Central memory CD4-positive, alpha-beta T cell (primary cell): Measurements from ENCODE around the gene SLC34A3.

Experiments
- DNase-seq: peaks from one replicate; pipeline ENCODE4 v3.0.0; 2022
- total RNA-seq, 3 experiments: gene quantifications; one replicate each; lab custom pipeline; 2026; lab: John Stamatoyannopoulos, UW

The SLC34A3 gene
- total RNA-seq = 0 to 0.11 (median 0.04) reads per million in 3 experiments

- no peak for DNase-seq
Observed at GRCh38 chr9:137230705-137231371, at the start of gene SLC34A3. SLC34A3 (plus strand) TSS chr9:137230901; CDS start chr9:137231703, 802 bp downstream.

DNA sequence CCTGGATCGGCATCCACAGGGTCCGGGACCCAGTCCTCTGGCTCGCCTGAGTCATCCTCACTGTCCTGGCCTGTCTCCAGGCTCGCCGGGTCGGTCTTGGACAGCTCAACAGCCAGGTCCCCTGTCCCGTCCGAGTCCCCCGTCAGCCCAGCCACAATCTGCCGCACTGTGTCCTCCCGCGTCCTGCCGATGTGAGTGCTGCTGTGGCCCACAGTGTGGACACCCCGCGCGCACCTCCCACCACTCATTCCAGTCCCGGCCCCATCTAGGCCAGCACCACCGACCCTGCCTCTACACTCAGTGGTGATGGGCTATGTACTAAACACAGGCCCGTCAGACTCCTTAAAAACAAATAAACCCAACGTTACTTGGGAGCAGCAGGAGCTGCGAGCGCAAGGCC, 49.0 kb upstream of the SLC34A3 start:
- DNase-seq = no peak

DNA sequence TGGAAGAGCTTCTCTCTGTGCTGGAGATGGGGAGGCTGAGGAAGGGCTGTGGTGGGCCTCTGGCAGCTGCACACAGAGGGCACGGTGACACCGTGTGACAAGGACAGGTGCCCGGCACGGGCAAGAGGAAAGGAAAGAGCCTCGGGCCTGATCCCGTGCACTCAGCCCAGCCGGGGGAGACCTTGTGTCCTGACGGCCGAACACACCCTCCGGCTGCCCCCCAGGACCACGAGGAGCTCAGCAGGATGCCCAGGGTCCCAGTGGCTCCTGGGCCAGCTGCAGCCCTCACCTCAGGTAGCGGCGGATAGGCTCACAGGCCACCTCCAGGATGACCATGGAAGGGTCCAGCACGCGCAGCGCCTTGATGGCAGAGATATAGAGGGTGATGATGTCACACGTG, 47.9 kb upstream of the SLC34A3 start:
- no peak for DNase-seq

DNA sequence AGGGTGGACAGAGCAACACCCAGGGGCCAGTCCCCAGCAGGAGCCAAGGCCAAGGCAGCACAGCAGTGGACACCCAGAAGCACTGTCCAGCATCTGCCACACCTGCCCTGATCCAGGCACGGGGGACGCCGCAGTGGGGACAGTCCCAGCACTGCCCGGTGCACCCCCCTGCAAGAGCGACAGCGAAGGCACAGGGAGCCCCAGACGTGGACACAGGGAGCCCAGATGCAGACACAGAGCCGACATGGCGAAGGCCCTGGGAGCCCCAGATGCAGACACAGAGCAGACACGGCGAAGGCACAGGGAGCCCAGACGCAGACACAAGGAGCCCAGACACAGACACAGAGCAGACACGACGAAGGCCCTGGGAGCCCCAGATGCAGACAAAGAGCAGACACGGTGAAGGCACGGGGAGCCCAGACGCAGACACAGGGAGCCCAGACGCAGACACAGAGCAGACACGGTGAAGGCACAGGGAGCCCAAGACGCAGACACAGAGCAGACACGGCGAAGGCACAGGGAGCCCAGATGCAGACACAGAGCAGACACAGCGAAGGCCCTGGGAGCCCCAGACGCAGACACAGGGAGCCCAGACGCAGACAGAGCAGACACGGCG, 46.6 kb upstream of the SLC34A3 start:
- no peak for DNase-seq

DNA sequence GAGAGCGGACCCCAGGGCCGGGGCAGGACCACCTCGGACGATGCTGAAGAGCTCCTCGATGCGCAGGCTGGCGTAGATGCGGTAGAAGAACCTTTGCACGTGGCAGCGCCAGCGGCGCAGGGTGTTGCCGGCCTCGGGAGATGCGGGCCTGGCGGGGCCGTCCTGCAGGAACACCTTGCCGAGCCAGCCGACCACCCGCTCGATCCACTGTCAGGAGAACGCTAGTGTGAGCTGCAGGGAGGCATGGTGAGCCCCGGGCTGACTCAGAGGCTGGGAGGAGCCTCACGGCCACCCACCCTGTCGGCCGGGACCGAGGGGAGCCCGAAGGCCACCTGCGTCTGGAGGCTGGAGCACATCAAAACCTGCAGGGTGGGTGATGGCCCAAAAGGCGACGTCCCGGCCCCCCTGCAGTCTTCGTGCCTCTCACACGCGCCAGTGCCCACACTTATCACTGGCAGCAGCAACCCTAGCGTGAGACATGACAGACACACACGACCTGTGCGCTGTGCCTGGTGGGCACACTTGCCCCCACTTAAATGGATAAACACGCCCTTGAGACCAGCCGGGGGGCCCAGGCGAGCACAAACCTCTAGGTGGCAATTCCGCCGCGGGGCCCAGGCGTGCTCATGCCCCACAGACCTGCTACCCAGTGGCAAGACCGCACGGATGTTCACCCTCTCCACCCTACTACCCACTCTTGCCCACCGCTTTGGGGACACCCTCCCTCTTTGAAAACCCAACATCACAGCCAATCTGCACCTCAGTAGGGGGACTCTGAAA, 45.6 kb upstream of the SLC34A3 start:
- no peak for DNase-seq

DNA sequence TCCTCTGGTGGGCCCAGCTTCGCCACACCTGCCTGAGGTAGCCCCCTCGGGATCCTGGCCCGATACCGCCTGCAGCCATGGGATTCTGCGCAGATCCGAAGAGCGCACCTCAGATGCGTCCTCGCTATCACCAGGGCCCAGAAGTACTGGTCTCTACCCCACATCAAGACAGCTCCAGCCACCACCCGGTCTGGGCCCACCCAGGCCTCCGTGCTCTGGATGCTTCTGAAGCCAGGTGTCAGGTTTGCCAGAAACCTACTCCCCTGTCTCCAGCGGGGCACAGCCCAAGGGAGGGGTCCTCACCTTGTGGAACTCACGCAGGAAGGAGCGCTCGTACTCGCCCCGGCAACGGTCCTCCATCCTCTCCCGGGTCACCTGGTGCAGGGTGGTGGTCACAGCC, 44.8 kb upstream of the SLC34A3 start:
- DNase-seq = no peak

DNA sequence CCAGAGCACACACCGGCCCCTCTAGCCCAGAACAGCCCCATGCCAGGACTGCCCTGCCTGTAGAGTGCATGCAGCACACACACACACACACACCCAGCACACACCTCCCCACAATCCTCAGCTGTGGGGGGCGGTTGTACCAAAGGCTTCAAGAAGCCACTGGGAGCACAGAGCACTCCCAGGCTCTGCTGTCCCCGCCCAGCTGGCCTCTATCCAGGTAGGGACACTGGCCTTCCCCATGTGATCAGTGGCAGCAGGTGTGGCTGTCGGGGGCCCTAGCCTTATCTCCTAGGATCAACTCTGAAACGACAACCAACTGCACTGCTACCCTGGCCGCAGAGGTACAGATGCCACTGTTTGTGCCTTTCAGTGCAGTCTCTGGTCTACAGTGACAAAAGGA, 44.3 kb upstream of the SLC34A3 start:
- no peak for DNase-seq

GRCh38 chr9:137187386-137187785, 43.3 kb upstream of the SLC34A3 start:
- DNase-seq = no peak

GRCh38 chr9:137188086-137188489, 42.6 kb upstream of the SLC34A3 start:
- no peak for DNase-seq

DNA sequence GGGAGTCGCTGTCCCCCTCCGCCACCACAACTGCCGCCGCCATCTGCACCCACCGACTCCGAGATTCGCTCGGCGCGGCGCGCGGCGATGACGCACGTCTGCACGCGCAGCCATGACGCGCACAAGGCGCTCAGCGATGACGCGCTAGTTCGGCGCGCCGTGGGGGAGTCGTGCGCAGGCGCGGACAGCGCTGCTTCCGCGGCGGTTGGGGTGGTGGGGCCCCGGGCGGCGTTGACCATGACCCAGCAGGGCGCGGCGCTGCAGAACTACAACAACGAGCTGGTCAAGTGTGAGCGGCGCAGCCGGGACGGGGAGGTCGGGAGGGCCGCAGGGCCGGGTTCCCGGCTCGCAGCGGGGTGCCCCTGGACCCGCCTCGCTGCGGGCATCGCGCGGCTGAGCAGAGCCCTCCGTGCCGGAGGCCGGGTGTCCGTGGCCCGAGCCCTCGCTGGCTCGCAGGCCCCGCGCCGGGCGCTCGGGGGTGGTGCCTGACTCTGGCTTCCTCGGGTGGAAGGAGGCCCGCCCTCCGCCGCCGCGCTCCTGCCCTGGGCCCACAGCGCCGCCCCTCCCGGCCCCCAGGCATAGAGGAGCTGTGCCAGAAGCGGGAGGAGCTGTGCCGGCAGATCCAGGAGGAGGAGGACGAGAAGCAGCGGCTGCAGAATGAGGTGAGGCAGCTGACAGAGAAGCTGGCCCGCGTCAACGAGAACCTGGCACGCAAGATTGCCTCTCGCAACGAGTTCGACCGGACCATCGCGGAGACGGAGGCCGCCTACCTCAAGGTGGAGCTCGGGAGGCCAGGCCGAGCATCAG, 42.0 kb upstream of the SLC34A3 start, which contains the start of the genes ANAPC2 and SSNA1:
Gene ANAPC2, minus strand, starts transcription at position 71 of the 807 bp plus-strand sequence. Its CDS starts 28 bp downstream, at position 43.
Gene SSNA1, plus strand, starts transcription at position 187 of the 807 bp plus-strand sequence. Its CDS starts 51 bp downstream, at position 238.
- DNase-seq = peak; percentile 90

GRCh38 chr9:137189297-137190295, 41.1 kb upstream of the SLC34A3 start:
- no peak for DNase-seq

DNA sequence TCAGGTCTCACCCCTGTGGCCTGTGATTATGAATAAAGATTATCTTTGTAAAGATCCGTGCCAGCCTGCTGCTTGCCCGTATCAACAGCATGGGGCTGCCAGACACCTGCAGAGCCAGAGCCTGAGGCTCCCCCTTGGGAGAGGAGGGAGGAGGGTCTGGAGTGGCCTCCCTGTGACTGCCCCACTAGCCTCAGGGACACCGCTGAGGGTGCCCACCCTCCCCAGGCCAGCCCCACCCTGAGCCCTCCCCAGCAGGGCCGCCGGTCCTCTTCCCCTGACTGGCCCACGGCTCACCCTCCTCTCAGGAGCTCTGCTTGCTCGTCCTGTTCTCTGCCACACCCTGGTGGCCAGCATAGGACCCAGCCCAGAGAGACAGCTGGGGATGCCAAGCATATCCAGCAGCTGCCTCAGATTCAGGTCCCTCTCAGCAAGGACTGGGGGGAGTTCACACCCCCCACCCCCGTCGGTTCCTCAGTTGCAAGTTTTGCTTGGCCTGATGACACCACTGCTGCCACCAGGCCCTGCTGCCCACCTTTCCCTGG, 40.3 kb upstream of the SLC34A3 start:
- DNase-seq = no peak

GRCh38 chr9:137191245-137191644, 39.5 kb upstream of the SLC34A3 start:
- DNase-seq = no peak

GRCh38 chr9:137191691-137192447, 38.8 kb upstream of the SLC34A3 start:
- DNase-seq = no peak

GRCh38 chr9:137192448-137192780, 38.3 kb upstream of the SLC34A3 start:
- no peak for DNase-seq

- no peak for DNase-seq
Observed at GRCh38 chr9:137192859-137193258, 37.8 kb upstream of the SLC34A3 start.

- DNase-seq = no peak
Observed at GRCh38 chr9:137193771-137194170, 36.9 kb upstream of the SLC34A3 start.

DNA sequence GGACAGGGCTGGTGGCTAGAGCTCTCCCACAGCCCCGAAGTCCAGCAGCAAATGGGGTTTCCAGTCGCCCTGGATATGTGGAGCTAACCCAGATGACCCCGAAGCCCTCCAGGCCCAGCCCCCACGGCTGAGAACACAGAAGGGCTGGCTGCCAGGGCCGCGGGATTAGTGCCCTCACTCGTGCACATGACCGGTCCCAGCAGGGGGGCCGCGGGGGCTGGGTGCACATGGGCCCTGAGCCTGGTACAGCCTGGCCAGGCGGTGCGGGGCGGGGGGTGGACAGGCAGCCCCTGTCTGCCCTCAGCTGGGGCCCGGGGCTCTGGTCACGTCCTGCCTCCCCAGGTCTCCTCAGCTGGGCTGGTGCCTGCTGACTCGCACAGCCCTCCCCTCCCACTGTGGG, 36.3 kb upstream of the SLC34A3 start:
- no peak for DNase-seq

DNA sequence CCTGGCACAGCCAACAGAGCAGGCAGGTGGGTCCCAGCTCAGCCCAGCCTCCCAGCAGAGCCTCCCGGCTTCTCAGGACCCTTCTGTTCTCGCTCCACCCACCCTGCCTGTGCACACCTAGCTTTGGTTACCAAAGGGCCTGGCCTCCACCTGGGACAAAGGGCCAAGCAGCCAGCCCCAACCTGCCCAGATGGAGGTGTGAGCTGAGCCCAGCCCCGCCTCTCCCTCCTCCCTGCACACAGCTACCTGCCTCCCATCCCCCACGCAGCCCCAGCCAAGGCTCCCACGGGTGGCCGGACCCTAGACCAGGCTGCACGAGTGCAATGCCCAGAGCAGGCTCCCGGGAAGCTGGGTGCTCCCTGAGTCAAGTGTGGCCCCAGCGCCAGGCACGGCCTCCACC, 35.8 kb upstream of the SLC34A3 start:
- DNase-seq = no peak

GRCh38 chr9:137195525-137196220, 35.0 kb upstream of the SLC34A3 start:
- DNase-seq = no peak
